HEK293T (cell line): ENCODE results near the gene SH3PXD2B.

Experiments
- BHLHE40 ChIP-seq: fragments of 450-650 bp; IDR thresholded peaks from 2 replicates; pipeline ENCODE4 v1.6.1; 2016; ENCODE audit warnings: mild to moderate bottlenecking, moderate library complexity, borderline replicate concordance
- CTBP1 ChIP-seq: fragments of 450-650 bp; IDR thresholded peaks from 2 replicates; pipeline ENCODE4 v1.6.1; 2016; ENCODE audit warnings: borderline replicate concordance
- FOXM1 ChIP-seq: fragments of 450-650 bp; IDR thresholded peaks from 2 replicates; pipeline ENCODE4 v1.6.1; 2017; ENCODE audit warnings: mild to moderate bottlenecking, borderline replicate concordance
- NFRKB ChIP-seq: fragments of 450-650 bp; IDR thresholded peaks from 2 replicates; pipeline ENCODE4 v1.6.1; 2016; ENCODE audit warnings: mild to moderate bottlenecking, moderate library complexity
- SP1 ChIP-seq: fragments of 450-650 bp; IDR thresholded peaks from 2 replicates; pipeline ENCODE4 v1.6.1; 2017
- SUZ12 ChIP-seq: fragments of 450-650 bp; IDR thresholded peaks from 2 replicates; pipeline ENCODE4 v1.6.1; 2016; ENCODE audit warnings: mild to moderate bottlenecking
- TARDBP ChIP-seq: fragments of 450-650 bp; IDR thresholded peaks from 2 replicates; pipeline ENCODE4 v1.6.1; 2016

DNA sequence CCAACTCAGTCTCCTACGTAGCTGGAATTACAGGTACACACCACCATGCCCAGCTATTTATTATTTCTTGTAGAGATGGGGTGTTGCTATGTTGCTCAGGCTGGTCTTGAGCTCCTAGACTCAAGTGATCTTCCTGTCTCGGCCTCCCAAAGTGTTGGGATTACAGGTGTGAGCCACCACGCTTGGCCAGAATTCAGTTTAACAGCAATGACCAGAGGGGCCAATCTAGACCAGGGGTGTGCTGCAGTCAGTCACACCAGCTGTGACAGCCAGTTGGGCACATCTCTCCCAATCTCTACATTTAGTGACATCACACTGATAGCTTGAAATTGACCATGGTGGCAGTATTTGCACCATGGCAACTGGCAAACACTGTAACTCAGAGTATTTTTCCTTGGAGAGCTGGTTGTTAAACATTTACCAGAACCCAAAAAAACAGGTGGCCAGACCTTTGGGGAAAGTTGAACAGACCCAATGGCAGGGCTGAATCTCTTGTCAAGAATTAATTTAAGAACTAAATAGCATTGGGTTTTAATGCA is 103.0 kb downstream of the SH3PXD2B start:
- TF ChIP-seq FOXM1 (no peak), NFRKB (no peak), CTBP1 (no peak), SUZ12 (no peak), SP1 (no peak), TARDBP (no peak), BHLHE40 (no peak)
